Upper lobe of right lung (tissue), 1 donor: ENCODE data around the gene OSBPL8. TPM values are rescaled to one million over a fixed set of nuclear protein-coding genes. Genes with fewer than 3 reads are reported as not detected.

Experiments
- ATAC-seq: fragments of 200-7000 bp; cut with Tn5 transposase; one replicate; pipeline ENCODE4 v1.9.1; 2020; ENCODE audit warnings: mild to moderate bottlenecking, moderate library complexity
- DNase-seq: peaks from one replicate; pipeline ENCODE4 v3.0.0-alpha.2; 2020
- H3K27ac ChIP-seq: fragments of 200-600 bp; one replicate; pipeline ENCODE4 v1.8.0; 2022
- H3K27me3 ChIP-seq: fragments of 200-600 bp; one replicate; pipeline ENCODE4 v1.8.0; 2022; ENCODE audit warnings: mild to moderate bottlenecking
- H3K36me3 ChIP-seq: fragments of 200-600 bp; one replicate; pipeline ENCODE4 v1.8.0; 2022
- H3K4me1 ChIP-seq: fragments of 200-600 bp; one replicate; pipeline ENCODE4 v1.8.0; 2022
- H3K4me3 ChIP-seq: fragments of 200-600 bp; one replicate; pipeline ENCODE4 v1.8.0; 2022; ENCODE audit warnings: mild to moderate bottlenecking
- H3K9me3 ChIP-seq: fragments of 200-600 bp; one replicate; pipeline ENCODE4 v1.8.0; 2022
- CTCF ChIP-seq: fragments of 200-600 bp; IDR thresholded peaks from one replicate; pipeline ENCODE4 v1.8.0; 2022; ENCODE audit warnings: antibody characterized with exemption
- intact Hi-C: fragments of 100-400 bp; cut with DNase I; formaldehyde crosslinking; loops from one replicate; pipeline ENCODE4 v1.11.0; 2022
- total RNA-seq: library from RNA; stranded (reverse); fragmentation: NEBNext Ultra II Directional; extraction: Animal tissue kit (Norgen Biotek cat#: 25700); gene quantifications from one replicate; pipeline ENCODE4 v1.2.1, GENCODE V29; 2021
- donor health status: DM: no; HTN: yes; CAD: no; lungs with severe emphysema.

The OSBPL8 gene
- total RNA-seq, 1 donor from 2014 or later: 97.3 TPM

- intact Hi-C loops: no loop called here
- no peak for DNase-seq
- no peak for ATAC-seq
- Histone ChIP-seq H3K27me3 (no peaks in the 10 kb centered on the region), H3K9me3 (no peaks in the 10 kb centered on the region), H3K36me3 (no peaks in the 10 kb centered on the region), H3K4me1 (no peaks in the 10 kb centered on the region), H3K27ac (no peak overlapping the region), H3K4me3 (no peak overlapping the region)
- TF ChIP-seq CTCF: no peak
Measured at GRCh38 chr12:76413121-76413520, 146.4 kb downstream of the OSBPL8 start.

GRCh38 chr12:76410781-76411180, 148.8 kb downstream of the OSBPL8 start:
- H3K27ac ChIP-seq: no peak overlapping the region
- no peak for TF ChIP-seq CTCF
- DNase-seq: no peak
- no peaks in the 10 kb centered on the region for H3K27me3 ChIP-seq
- intact Hi-C loops: no loop called here
- H3K36me3 ChIP-seq: no peaks in the 10 kb centered on the region
- H3K9me3 ChIP-seq: no peaks in the 10 kb centered on the region
- ATAC-seq: no peak
- no peak overlapping the region for H3K4me3 ChIP-seq
- no peaks in the 10 kb centered on the region for H3K4me1 ChIP-seq

DNA sequence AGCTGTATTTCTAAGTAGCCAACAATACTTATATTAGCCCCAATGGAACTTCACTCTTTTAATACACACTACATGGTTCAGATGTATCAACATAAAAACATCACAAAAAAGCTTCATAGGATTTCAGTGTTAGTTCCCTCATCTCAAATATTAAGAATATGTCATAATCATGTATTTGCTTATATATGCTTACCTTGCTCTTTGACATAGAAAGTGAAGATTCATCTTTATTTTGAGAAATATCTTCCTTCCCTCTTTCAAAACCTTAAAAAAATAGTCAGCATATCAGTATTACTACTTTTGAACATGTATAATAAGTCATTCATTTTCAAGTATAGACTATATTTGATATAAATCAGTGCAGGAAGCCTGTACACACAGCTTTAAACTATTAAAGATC, 149.2 kb downstream of the OSBPL8 start:
- intact Hi-C loops: no loop called here
- Histone ChIP-seq H3K27me3 (no peaks in the 10 kb centered on the region), H3K9me3 (no peaks in the 10 kb centered on the region), H3K4me1 (no peaks in the 10 kb centered on the region), H3K4me3 (no peak overlapping the region), H3K27ac (no peak overlapping the region), H3K36me3 (no peaks in the 10 kb centered on the region)
- no peak for DNase-seq
- TF ChIP-seq CTCF: no peak
- ATAC-seq: no peak

- no peaks in the 10 kb centered on the region for H3K36me3 ChIP-seq
- no peak overlapping the region for H3K4me3 ChIP-seq
- no peak for DNase-seq
- no peaks in the 10 kb centered on the region for H3K4me1 ChIP-seq
- no peaks in the 10 kb centered on the region for H3K27me3 ChIP-seq
- intact Hi-C loops: no loop called here
- ATAC-seq: no peak
- no peak for TF ChIP-seq CTCF
- no peaks in the 10 kb centered on the region for H3K9me3 ChIP-seq
- no peak overlapping the region for H3K27ac ChIP-seq
Measured at GRCh38 chr12:76409074-76409473, 150.5 kb downstream of the OSBPL8 start.

DNA sequence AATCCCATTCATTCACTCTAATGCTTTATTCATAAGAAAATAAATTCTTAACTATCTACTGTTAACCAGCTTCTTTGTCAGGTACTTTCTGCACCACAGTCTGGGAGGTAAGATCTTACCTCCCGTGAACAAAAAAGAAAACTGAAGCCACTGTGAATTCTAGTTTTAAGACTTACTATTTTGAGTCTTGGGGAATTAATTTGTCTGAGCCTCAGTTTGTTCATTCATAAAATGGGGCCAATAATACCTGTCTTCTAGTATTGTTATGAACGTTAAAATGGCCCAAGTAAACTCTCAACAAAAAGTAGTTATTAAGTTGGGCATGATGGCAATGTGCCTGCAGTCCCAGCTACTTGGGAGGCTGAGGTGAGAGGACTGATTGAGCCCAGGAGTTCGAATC, 151.9 kb downstream of the OSBPL8 start:
- ATAC-seq (no peak), DNase-seq (no peak)
- Histone ChIP-seq H3K4me3 (no peak overlapping the region), H3K27me3 (no peaks in the 10 kb centered on the region), H3K36me3 (no peaks in the 10 kb centered on the region), H3K9me3 (no peaks in the 10 kb centered on the region), H3K27ac (no peak overlapping the region), H3K4me1 (no peaks in the 10 kb centered on the region)
- intact Hi-C loops: no loop called here
- TF ChIP-seq CTCF: no peak

- H3K4me1 ChIP-seq: no peaks in the 10 kb centered on the region
- intact Hi-C loops: no loop called here
- no peak for ATAC-seq
- H3K36me3 ChIP-seq: peaks cover 13% of the 10 kb centered on the region
- H3K9me3 ChIP-seq: no peaks in the 10 kb centered on the region
- TF ChIP-seq CTCF: no peak
- no peak for DNase-seq
- no peak overlapping the region for H3K27ac ChIP-seq
- H3K27me3 ChIP-seq: no peaks in the 10 kb centered on the region
- no peak overlapping the region for H3K4me3 ChIP-seq
Measured at GRCh38 chr12:76402259-76402658, 157.3 kb downstream of the OSBPL8 start.
